ENCODE results near the gene KRT2. TPM values are rescaled to one million over a fixed set of nuclear protein-coding genes. Genes with fewer than 3 reads are reported as not detected.
A peak's percentile ranks its signal among the peaks of the same experiment; 100 is the strongest.

Gene KRT2
- total and polyA plus RNA-seq, 5 donors from 2014 or later = 0.23 to 0.80 (median 0.34) TPM; not detected in 1

DNA sequence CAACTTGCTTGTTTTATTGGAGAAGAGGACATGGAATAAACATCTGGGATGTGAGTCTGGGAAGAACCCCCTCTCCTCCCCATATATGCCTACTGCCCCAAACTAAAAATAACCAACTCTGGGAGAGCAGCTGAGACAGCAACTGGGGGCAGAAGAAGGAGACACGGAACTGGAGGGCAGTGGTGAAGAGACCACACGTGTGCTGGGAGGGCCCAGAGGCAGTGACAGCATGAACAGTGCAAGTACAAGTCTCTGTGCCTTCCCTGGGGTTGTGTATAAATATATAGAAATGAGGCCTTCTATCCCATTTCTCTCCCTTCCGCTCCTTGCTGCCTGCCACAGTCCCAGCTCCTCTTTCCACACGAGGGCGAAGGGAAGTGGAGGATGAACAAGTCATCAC is 29.7 kb downstream of the KRT2 start:
- H3K27me3 Mint-ChIP-seq = peaks cover 18% of the 10 kb centered on the region
- DNase-seq = no peak
- H3K4me1 Mint-ChIP-seq = peaks cover 0 to 14% (median 1%) of the 10 kb centered on the region in 4 donors
- peaks cover 0 to 2% (median 0%) of the 10 kb centered on the region in 7 donors for H3K9me3 Mint-ChIP-seq
- H3K36me3 Mint-ChIP-seq = no peaks in the 10 kb centered on the region
- ATAC-seq (ENCODE audit: low read depth in 2 of 2) = no peak
- H3K4me3 Mint-ChIP-seq = no peak overlapping the region
- no peak overlapping the region for H3K27ac ChIP-seq (ENCODE audit: insufficient read depth, low read length, poor library complexity, severe bottlenecking)
- peaks cover 3% of the 10 kb centered on the region for H3K27me3 ChIP-seq (ENCODE audit: control insufficient read depth, insufficient read depth, low read length)
- no peaks in the 10 kb centered on the region for H3K36me3 ChIP-seq (ENCODE audit: control insufficient read depth, insufficient read depth, low read length)
- H3K4me1 ChIP-seq (ENCODE audit: control insufficient read depth, insufficient read depth, low read length, poor library complexity, severe bottlenecking) = no peaks in the 10 kb centered on the region
- no peak overlapping the region for H3K4me3 ChIP-seq (ENCODE audit: low read depth, low read length)
- H3K27ac Mint-ChIP-seq = peak overlapping the region in 1 of 3 donors; percentile 3
- H3K9me3 ChIP-seq (ENCODE audit: control insufficient read depth in 2 of 2, low read length in 2 of 2) = no peaks in the 10 kb centered on the region

DNA sequence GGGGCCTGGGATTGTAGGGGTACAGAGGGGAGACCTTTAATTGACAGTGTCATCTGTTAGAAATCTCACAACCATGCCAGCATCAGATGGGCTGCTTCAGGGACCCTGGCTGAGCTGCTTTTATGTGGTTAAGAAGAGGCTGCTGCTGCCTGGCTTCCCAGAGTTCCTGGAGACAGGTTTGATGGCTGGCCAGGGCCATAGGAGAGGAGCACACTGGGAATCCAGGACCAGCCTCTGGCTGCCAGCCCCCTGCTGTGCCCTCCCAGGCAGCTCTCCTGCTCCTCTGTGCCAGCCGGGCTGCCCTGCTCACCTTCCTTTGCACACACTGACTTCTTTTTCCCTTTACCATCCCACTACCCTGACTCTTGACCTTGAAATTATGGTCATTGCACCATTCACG is 33.1 kb downstream of the KRT2 start:
- Mint-ChIP-seq H3K9me3 (peaks cover 0 to 2% (median 0%) of the 10 kb centered on the region in 7 donors), H3K36me3 (no peaks in the 10 kb centered on the region), H3K27ac (peak overlapping the region in 1 of 3 donors; percentile 34), H3K4me1 (peaks cover 0 to 44% (median 2%) of the 10 kb centered on the region in 4 donors), H3K27me3 (peaks cover 19% of the 10 kb centered on the region), H3K4me3 (no peak overlapping the region)
- Histone ChIP-seq H3K27me3 (ENCODE audit: control insufficient read depth, insufficient read depth, low read length) (peaks cover 3% of the 10 kb centered on the region), H3K4me3 (ENCODE audit: low read depth, low read length) (no peak overlapping the region), H3K27ac (ENCODE audit: insufficient read depth, low read length, poor library complexity, severe bottlenecking) (no peak overlapping the region), H3K4me1 (ENCODE audit: control insufficient read depth, insufficient read depth, low read length, poor library complexity, severe bottlenecking) (peaks cover 6% of the 10 kb centered on the region), H3K36me3 (ENCODE audit: control insufficient read depth, insufficient read depth, low read length) (no peaks in the 10 kb centered on the region), H3K9me3 (ENCODE audit: control insufficient read depth in 2 of 2, low read length in 2 of 2) (no peaks in the 10 kb centered on the region)
- ATAC-seq (ENCODE audit: low read depth in 2 of 2) (no peak), DNase-seq (no peak)

- Mint-ChIP-seq H3K9me3 (peaks cover 0 to 2% (median 0%) of the 10 kb centered on the region in 7 donors), H3K27ac (peak within 1 kb of the TSS in 1 of 3 donors; percentile 34), H3K4me3 (no peak within 1 kb of the TSS), H3K36me3 (no peaks in the 10 kb centered on the region), H3K27me3 (peaks cover 22% of the 10 kb centered on the region), H3K4me1 (peaks cover 0 to 50% (median 4%) of the 10 kb centered on the region in 4 donors)
- Histone ChIP-seq H3K4me1 (ENCODE audit: control insufficient read depth, insufficient read depth, low read length, poor library complexity, severe bottlenecking) (peaks cover 6% of the 10 kb centered on the region), H3K36me3 (ENCODE audit: control insufficient read depth, insufficient read depth, low read length) (no peaks in the 10 kb centered on the region), H3K9me3 (ENCODE audit: control insufficient read depth in 2 of 2, low read length in 2 of 2) (no peaks in the 10 kb centered on the region), H3K4me3 (ENCODE audit: low read depth, low read length) (no peak within 1 kb of the TSS), H3K27me3 (ENCODE audit: control insufficient read depth, insufficient read depth, low read length) (peaks cover 3% of the 10 kb centered on the region), H3K27ac (ENCODE audit: insufficient read depth, low read length, poor library complexity, severe bottlenecking) (no peak within 1 kb of the TSS)
- DNase-seq (no peak), ATAC-seq (ENCODE audit: low read depth in 2 of 2) (no peak)
Measured at GRCh38 chr12:52618216-52618615, 33.8 kb downstream of the KRT2 start, which contains the start of gene KRT73. KRT73 (minus strand) TSS chr12:52618559; CDS start chr12:52618524, 35 bp downstream.

DNA sequence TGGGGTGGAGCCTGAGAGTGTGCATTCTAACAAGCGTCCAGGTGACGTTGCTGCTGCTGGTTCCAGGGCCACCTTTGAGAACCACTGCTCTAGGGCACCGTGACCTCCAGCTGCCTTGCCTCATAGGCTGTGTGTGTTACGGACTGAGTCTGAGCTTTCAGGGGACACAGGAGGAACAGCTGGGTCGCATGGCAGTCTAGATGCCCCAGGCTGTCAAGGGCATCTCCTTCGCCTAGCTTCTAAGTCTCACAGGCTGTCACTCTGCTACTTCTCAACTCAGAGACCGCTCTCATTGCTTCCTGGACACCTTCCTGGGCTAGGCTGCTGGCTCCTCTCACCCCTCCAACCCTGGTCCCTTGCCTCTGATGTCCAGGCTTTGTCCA is 34.6 kb downstream of the KRT2 start:
- Histone ChIP-seq H3K4me1 (ENCODE audit: control insufficient read depth, insufficient read depth, low read length, poor library complexity, severe bottlenecking) (peaks cover 6% of the 10 kb centered on the region), H3K27ac (ENCODE audit: insufficient read depth, low read length, poor library complexity, severe bottlenecking) (no peak overlapping the region), H3K4me3 (ENCODE audit: low read depth, low read length) (no peak overlapping the region), H3K9me3 (ENCODE audit: control insufficient read depth in 2 of 2, low read length in 2 of 2) (no peaks in the 10 kb centered on the region), H3K36me3 (ENCODE audit: control insufficient read depth, insufficient read depth, low read length) (no peaks in the 10 kb centered on the region), H3K27me3 (ENCODE audit: control insufficient read depth, insufficient read depth, low read length) (peaks cover 3% of the 10 kb centered on the region)
- H3K27ac Mint-ChIP-seq = peak overlapping the region in 2 of 3 donors; percentile 83 to 89
- H3K4me3 Mint-ChIP-seq = peak overlapping the region in 1 of 4 donors; percentile 2
- DNase-seq = no peak
- H3K27me3 Mint-ChIP-seq = peaks cover 16% of the 10 kb centered on the region
- no peak for ATAC-seq (ENCODE audit: low read depth in 2 of 2)
- H3K36me3 Mint-ChIP-seq = no peaks in the 10 kb centered on the region
- peaks cover 0 to 58% (median 4%) of the 10 kb centered on the region in 4 donors for H3K4me1 Mint-ChIP-seq
- peaks cover 0 to 2% (median 0%) of the 10 kb centered on the region in 7 donors for H3K9me3 Mint-ChIP-seq

- peaks cover 6% of the 10 kb centered on the region for H3K4me1 ChIP-seq (ENCODE audit: control insufficient read depth, insufficient read depth, low read length, poor library complexity, severe bottlenecking)
- H3K36me3 ChIP-seq (ENCODE audit: control insufficient read depth, insufficient read depth, low read length) = no peaks in the 10 kb centered on the region
- DNase-seq (no peak), ATAC-seq (ENCODE audit: low read depth in 2 of 2) (no peak)
- H3K27me3 ChIP-seq (ENCODE audit: control insufficient read depth, insufficient read depth, low read length) = peaks cover 3% of the 10 kb centered on the region
- Mint-ChIP-seq H3K36me3 (no peaks in the 10 kb centered on the region), H3K27ac (peak overlapping the region; percentile 40 to 89 (median 83)), H3K27me3 (peaks cover 16% of the 10 kb centered on the region), H3K4me3 (no peak overlapping the region), H3K9me3 (peaks cover 0 to under 1% (median 0%) of the 10 kb centered on the region in 7 donors), H3K4me1 (peaks cover 0 to 63% (median 4%) of the 10 kb centered on the region in 4 donors)
- no peak overlapping the region for H3K4me3 ChIP-seq (ENCODE audit: low read depth, low read length)
- H3K27ac ChIP-seq (ENCODE audit: insufficient read depth, low read length, poor library complexity, severe bottlenecking) = no peak overlapping the region
- H3K9me3 ChIP-seq (ENCODE audit: control insufficient read depth in 2 of 2, low read length in 2 of 2) = no peaks in the 10 kb centered on the region
Measured at GRCh38 chr12:52616680-52617402, 35.2 kb downstream of the KRT2 start.

DNA sequence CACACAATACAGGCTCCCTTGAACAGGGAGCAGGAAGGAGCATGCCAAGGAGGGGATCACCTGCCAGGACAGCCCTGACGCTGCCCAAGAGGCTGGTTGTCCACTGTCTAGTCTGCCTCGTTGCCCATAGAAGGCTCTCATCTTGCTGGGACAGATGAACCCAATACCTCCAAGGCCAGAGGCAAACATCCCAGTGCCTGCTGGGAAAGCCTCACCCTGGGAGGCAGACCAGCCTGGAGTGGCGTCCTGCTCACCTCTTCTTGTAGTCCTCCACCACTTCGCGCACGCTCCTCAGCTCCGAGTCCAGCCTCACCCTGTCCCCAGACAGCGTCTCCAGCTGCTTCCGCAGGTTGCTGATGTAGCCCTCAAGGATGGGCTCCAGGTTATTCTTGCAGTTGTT is 36.1 kb downstream of the KRT2 start:
- Mint-ChIP-seq H3K9me3 (no peaks in the 10 kb centered on the region), H3K27ac (peak overlapping the region in 2 of 3 donors; percentile 83 to 89), H3K4me1 (peaks cover 0 to 69% (median 4%) of the 10 kb centered on the region in 4 donors), H3K27me3 (peaks cover 14% of the 10 kb centered on the region), H3K4me3 (no peak overlapping the region), H3K36me3 (no peaks in the 10 kb centered on the region)
- Histone ChIP-seq H3K27me3 (ENCODE audit: control insufficient read depth, insufficient read depth, low read length) (peaks cover 2% of the 10 kb centered on the region), H3K4me3 (ENCODE audit: low read depth, low read length) (no peak overlapping the region), H3K9me3 (ENCODE audit: control insufficient read depth in 2 of 2, low read length in 2 of 2) (no peaks in the 10 kb centered on the region), H3K4me1 (ENCODE audit: control insufficient read depth, insufficient read depth, low read length, poor library complexity, severe bottlenecking) (peaks cover 6% of the 10 kb centered on the region), H3K36me3 (ENCODE audit: control insufficient read depth, insufficient read depth, low read length) (no peaks in the 10 kb centered on the region), H3K27ac (ENCODE audit: insufficient read depth, low read length, poor library complexity, severe bottlenecking) (no peak overlapping the region)
- ATAC-seq (ENCODE audit: low read depth in 2 of 2) (no peak), DNase-seq (no peak)

- H3K27me3 Mint-ChIP-seq = peaks cover 10% of the 10 kb centered on the region
- no peaks in the 10 kb centered on the region for H3K9me3 Mint-ChIP-seq
- Histone ChIP-seq H3K27ac (ENCODE audit: insufficient read depth, low read length, poor library complexity, severe bottlenecking) (no peak overlapping the region), H3K4me3 (ENCODE audit: low read depth, low read length) (no peak overlapping the region), H3K27me3 (ENCODE audit: control insufficient read depth, insufficient read depth, low read length) (peaks cover 2% of the 10 kb centered on the region), H3K4me1 (ENCODE audit: control insufficient read depth, insufficient read depth, low read length, poor library complexity, severe bottlenecking) (peaks cover 6% of the 10 kb centered on the region), H3K36me3 (ENCODE audit: control insufficient read depth, insufficient read depth, low read length) (no peaks in the 10 kb centered on the region), H3K9me3 (ENCODE audit: control insufficient read depth in 2 of 2, low read length in 2 of 2) (no peaks in the 10 kb centered on the region)
- peak overlapping the region in 2 of 4 donors; percentile 23 to 56 for H3K4me3 Mint-ChIP-seq
- peaks cover 0 to 72% (median 4%) of the 10 kb centered on the region in 4 donors for H3K4me1 Mint-ChIP-seq
- H3K27ac Mint-ChIP-seq = peak overlapping the region; percentile 83 to 90 (median 89)
- DNase-seq (peak in 1 of 3 donors; percentile 17), ATAC-seq (ENCODE audit: low read depth in 2 of 2) (peak in 1 of 2 donors; percentile 26)
- H3K36me3 Mint-ChIP-seq = no peaks in the 10 kb centered on the region
Measured at GRCh38 chr12:52615208-52615868, 36.7 kb downstream of the KRT2 start.
